ENCODE data around the gene CD302. TPM values are rescaled to one million over a fixed set of nuclear protein-coding genes. Genes with fewer than 3 reads are reported as not detected.
"Not testable (repeated sequence)": the region's sequence is repeated elsewhere in the genome, so short reads cannot be mapped to it uniquely, and the experiment has no call there.

Gene CD302
- total RNA-seq, 1 donor from 2014 or later, result 3.9 TPM

DNA sequence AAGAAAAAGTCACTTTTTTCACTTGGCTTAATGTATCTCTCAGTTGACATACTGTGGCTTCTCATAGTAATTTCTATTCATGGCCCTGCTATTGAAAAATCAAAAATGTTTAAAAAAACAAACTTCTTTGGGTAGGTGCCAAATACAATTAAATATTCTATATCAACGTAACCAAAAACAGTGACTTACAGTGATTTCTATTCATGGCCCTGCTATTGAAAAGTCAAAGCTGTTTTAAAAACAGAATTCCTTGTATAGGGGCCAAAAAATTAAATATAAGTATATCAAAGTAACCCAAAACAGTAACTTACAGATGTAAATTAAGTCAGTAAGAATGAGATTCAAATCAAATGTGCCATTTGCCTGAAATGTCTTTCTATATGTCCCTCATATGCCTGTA, 31.4 kb upstream of the CD302 start:
- Mint-ChIP-seq H3K36me3 (ENCODE audit: insufficient read depth) (no peaks in the 10 kb centered on the region), H3K27ac (no peak overlapping the region), H3K27me3 (no peaks in the 10 kb centered on the region), H3K4me1 (ENCODE audit: low read depth) (no peaks in the 10 kb centered on the region), H3K9me3 (ENCODE audit: low read depth) (peaks cover 7% of the 10 kb centered on the region), H3K4me3 (ENCODE audit: low read depth) (no peak overlapping the region)
- no peak for DNase-seq (ENCODE audit: low spot score, unreplicated experiment)
- TF ChIP-seq, protein P1, sequence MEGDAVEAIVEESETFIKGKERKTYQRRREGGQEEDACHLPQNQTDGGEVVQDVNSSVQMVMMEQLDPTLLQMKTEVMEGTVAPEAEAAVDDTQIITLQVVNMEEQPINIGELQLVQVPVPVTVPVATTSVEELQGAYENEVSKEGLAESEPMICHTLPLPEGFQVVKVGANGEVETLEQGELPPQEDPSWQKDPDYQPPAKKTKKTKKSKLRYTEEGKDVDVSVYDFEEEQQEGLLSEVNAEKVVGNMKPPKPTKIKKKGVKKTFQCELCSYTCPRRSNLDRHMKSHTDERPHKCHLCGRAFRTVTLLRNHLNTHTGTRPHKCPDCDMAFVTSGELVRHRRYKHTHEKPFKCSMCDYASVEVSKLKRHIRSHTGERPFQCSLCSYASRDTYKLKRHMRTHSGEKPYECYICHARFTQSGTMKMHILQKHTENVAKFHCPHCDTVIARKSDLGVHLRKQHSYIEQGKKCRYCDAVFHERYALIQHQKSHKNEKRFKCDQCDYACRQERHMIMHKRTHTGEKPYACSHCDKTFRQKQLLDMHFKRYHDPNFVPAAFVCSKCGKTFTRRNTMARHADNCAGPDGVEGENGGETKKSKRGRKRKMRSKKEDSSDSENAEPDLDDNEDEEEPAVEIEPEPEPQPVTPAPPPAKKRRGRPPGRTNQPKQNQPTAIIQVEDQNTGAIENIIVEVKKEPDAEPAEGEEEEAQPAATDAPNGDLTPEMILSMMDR (IDR thresholded peaks at IDR 0.05; ENCODE audit: unreplicated experiment), result no peak

DNA sequence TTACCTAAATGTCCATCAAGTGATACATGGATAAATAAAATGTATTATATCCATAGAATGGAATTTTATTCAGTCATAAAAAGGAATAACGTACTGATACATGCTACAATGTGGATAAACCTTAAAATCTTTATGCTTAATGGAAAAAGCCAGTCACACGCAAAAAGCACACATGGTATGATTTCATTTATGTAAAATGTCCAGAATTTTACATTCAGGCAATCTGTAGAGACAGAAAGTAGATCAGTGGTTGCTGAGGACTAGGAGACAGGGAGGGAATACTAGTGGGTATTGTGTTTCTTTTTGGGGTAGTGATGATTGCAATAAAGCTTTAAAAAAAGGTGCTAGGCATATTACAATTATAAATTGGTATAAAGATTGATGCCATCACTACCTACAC, 30.7 kb upstream of the CD302 start:
- TF ChIP-seq, protein P1 (IDR thresholded peaks at IDR 0.05; ENCODE audit: unreplicated experiment), result no peak
- Mint-ChIP-seq H3K27me3 (no peaks in the 10 kb centered on the region), H3K9me3 (ENCODE audit: low read depth) (peaks cover 7% of the 10 kb centered on the region), H3K4me1 (ENCODE audit: low read depth) (no peaks in the 10 kb centered on the region), H3K4me3 (ENCODE audit: low read depth) (no peak overlapping the region), H3K36me3 (ENCODE audit: insufficient read depth) (no peaks in the 10 kb centered on the region), H3K27ac (no peak overlapping the region)
- DNase-seq (ENCODE audit: low spot score, unreplicated experiment), result no peak

DNA sequence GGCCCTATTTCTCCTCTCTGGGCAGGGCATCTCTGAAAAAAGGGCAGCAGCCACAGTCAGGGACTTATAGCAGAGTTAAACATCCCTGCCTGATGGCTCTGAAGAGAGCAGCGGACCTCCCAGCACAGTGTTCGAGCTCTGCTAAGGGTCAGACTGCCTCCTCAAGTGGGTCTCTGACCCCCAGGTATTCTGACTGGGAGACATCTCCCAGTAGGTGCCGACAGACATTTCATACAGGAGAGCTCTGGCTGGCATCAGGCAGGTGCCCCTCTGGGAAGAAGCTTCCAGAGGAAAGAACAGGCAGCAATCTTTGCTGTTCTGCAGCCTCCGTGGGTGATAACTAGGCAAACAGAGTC, 24.4 kb upstream of the CD302 start:
- not testable (repeated sequence) for H3K9me3 Mint-ChIP-seq (ENCODE audit: low read depth); DNase-seq (ENCODE audit: low spot score, unreplicated experiment); H3K27ac Mint-ChIP-seq; H3K36me3 Mint-ChIP-seq (ENCODE audit: insufficient read depth); H3K4me3 Mint-ChIP-seq (ENCODE audit: low read depth); H3K27me3 Mint-ChIP-seq; H3K4me1 Mint-ChIP-seq (ENCODE audit: low read depth)

DNA sequence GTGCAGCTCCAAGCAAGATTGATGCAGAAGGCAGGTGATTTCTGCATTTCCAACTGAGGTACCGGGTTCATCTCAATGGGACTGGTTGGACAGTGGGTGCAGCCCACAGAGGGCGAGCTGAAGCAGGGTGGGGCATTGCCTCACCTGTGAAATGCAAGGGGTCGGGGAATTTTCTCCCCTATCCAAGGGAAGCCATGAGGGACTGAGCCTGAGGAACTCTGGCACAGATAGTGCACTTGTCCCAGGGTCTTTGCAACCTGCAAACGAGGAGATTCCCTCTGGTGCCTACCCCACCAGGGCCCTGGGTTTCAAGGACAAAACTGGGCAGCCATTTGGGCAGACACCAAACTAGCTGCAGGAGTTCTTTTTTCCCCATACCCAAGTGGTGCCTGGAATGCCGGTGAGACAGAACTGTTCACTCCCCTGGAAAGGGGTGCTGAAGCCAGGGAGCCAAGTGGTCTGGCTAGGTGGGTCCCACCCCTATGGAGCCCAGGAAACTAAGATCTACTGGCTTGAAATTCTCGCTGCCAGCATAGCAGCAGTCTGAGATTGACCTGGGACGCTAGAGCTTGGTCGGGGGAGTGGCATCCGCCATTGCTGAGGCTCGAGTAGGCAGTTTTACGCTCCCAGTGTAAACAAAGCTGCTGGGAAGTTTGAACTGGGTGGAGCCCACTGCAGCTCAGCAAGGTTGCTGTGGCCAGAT, 23.9 kb upstream of the CD302 start:
- not testable (repeated sequence) for H3K27ac Mint-ChIP-seq; DNase-seq (ENCODE audit: low spot score, unreplicated experiment); H3K27me3 Mint-ChIP-seq; H3K4me1 Mint-ChIP-seq (ENCODE audit: low read depth); H3K9me3 Mint-ChIP-seq (ENCODE audit: low read depth); H3K36me3 Mint-ChIP-seq (ENCODE audit: insufficient read depth)
- H3K4me3 Mint-ChIP-seq (ENCODE audit: low read depth), result peak overlapping the region; percentile 14

DNA sequence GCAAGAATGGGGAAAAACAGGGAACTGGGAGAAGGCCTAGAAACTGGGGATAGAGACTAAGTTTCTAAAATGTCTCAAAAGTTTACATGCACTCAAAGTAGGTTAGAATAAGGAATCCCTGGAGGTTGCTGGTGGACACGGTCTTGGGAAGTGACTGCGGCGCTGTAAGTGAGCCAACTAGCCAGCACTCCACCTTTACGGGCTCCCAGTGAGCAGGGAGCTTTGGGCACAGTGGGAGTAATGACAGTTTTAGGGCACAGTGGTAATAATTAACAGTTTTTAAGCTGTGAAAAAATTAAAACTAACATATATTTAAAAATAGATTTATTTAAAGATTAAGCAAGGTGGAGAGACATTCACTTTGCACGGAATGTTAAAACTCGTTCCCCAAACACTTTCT, 20.9 kb upstream of the CD302 start:
- no peak overlapping the region for H3K27ac Mint-ChIP-seq
- H3K36me3 Mint-ChIP-seq (ENCODE audit: insufficient read depth), result no peaks in the 10 kb centered on the region
- no peak overlapping the region for H3K4me3 Mint-ChIP-seq (ENCODE audit: low read depth)
- peaks cover 6% of the 10 kb centered on the region for H3K4me1 Mint-ChIP-seq (ENCODE audit: low read depth)
- TF ChIP-seq, protein P1 (IDR thresholded peaks at IDR 0.05; ENCODE audit: unreplicated experiment), result no peak
- H3K27me3 Mint-ChIP-seq, result peaks cover 3% of the 10 kb centered on the region
- DNase-seq (ENCODE audit: low spot score, unreplicated experiment), result no peak
- no peaks in the 10 kb centered on the region for H3K9me3 Mint-ChIP-seq (ENCODE audit: low read depth)

DNA sequence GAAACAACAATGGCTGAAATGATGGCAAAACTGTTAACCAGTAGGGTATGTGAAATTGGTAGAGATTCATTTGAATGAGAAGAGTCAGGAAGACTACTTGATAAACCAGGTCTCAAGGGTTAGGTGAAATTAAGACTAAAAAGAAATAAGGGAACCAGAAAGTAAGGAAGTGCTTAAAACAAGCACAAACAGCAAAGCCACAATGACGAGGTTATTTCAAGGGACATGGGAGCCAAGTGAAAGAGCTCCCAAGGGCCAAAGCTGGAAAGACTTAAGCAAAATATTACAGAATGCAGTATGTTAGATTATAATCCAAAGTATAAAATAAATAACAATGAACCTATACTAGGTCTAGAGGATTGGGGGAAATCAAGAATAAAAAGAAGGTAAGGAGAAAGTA, 19.3 kb upstream of the CD302 start:
- no peak overlapping the region for H3K4me3 Mint-ChIP-seq (ENCODE audit: low read depth)
- H3K27ac Mint-ChIP-seq, result no peak overlapping the region
- TF ChIP-seq, protein P1 (IDR thresholded peaks at IDR 0.05; ENCODE audit: unreplicated experiment), result no peak
- no peaks in the 10 kb centered on the region for H3K27me3 Mint-ChIP-seq
- H3K36me3 Mint-ChIP-seq (ENCODE audit: insufficient read depth), result no peaks in the 10 kb centered on the region
- no peaks in the 10 kb centered on the region for H3K9me3 Mint-ChIP-seq (ENCODE audit: low read depth)
- H3K4me1 Mint-ChIP-seq (ENCODE audit: low read depth), result peaks cover 2% of the 10 kb centered on the region
- DNase-seq (ENCODE audit: low spot score, unreplicated experiment), result no peak
